Sigmoid colon (tissue), 4 donors: ENCODE results near the gene TMEM145.

Experiments used
- CTCF ChIP-seq, 4 experiments: fragments of 450-650 bp in 3 of 4; fragments of 200-600 bp in 1 of 4; IDR thresholded peaks; one replicate each; pipeline ENCODE4 v1.5.1; 2016 to 2019; ENCODE audit warnings: antibody characterized with exemption in 4 of 4, mild to moderate bottlenecking in 3 of 4, moderate library complexity in 2 of 4
- EP300 ChIP-seq, 4 donors: sonication (generic); formaldehyde crosslinking; IDR thresholded peaks; one replicate each; pipeline ENCODE4 v1.6.1; 2017; ENCODE audit warnings: antibody characterized with exemption in 4 of 4
- POLR2A ChIP-seq, 2 donors: fragments of 450-650 bp; IDR thresholded peaks; one replicate each; pipeline ENCODE4 v1.6.1; 2016; ENCODE audit warnings: antibody characterized with exemption in 2 of 2, mild to moderate bottlenecking in 2 of 2, moderate library complexity in 2 of 2
- POLR2AphosphoS5 ChIP-seq, 4 donors: sonication (generic); formaldehyde crosslinking; IDR thresholded peaks; one replicate each; pipeline ENCODE4 v1.6.1; 2017; ENCODE audit warnings: antibody characterized with exemption in 4 of 4

DNA sequence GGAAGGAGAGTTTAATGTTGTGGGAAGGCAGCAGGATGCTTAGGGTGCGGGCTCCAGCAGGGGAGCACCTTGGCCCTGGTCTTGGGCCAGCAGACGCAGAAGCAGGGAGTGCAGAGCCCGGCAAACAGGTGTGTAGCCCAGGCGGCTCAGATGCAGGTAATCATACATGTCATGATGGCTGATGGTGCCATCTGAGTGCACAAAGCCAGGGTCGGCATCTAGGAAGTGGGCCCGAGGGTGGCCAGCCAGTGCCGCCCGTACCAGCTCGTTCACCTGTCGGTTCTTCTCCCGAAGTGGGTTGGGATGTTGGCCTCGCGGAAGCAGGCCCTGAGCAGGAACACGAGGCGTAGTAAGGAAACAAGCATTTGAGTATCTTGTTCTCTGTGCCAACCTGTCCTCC, 16.1 kb upstream of the TMEM145 start:
- TF ChIP-seq CTCF (IDR thresholded peaks at IDR 0.05) = no peak
- peak in 1 of 4 donors; percentile 15 for TF ChIP-seq POLR2AphosphoS5 (IDR thresholded peaks at IDR 0.05)
- no peak for TF ChIP-seq POLR2A (IDR thresholded peaks at IDR 0.05)
- no peak for TF ChIP-seq EP300 (IDR thresholded peaks at IDR 0.05)
